Mesothelial cell of epicardium (in vitro differentiated cells): ENCODE measurements around the gene STAT1. TPM values are rescaled to one million over a fixed set of nuclear protein-coding genes. Genes with fewer than 3 reads are reported as not detected.

ENCODE experiments used
- DNase-seq, 2 experiments: peaks; one replicate each; pipeline ENCODE4 v3.0.0; 2021; ENCODE audit warnings: low spot score in 2 of 2; ENCODE audit not compliant: unreplicated experiment in 2 of 2
- H3K27ac Mint-ChIP-seq: 2 replicates; pipeline ENCODE4 v1.8.0; 2021; ENCODE audit warnings: mixed read lengths
- H3K27me3 Mint-ChIP-seq: 2 replicates; pipeline ENCODE4 v1.8.0; 2021; ENCODE audit warnings: low read depth, mixed read lengths
- H3K36me3 Mint-ChIP-seq: 2 replicates; pipeline ENCODE4 v1.8.0; 2021; ENCODE audit warnings: mixed read lengths
- H3K4me1 Mint-ChIP-seq: 2 replicates; pipeline ENCODE4 v1.8.0; 2021; ENCODE audit warnings: mixed read lengths
- H3K4me3 Mint-ChIP-seq: 2 replicates; pipeline ENCODE4 v1.8.0; 2021; ENCODE audit warnings: mild to moderate bottlenecking, moderate library complexity, mixed read lengths
- H3K9me3 Mint-ChIP-seq: 2 replicates; pipeline ENCODE4 v1.8.0; 2021; ENCODE audit warnings: mixed read lengths
- CTCF ChIP-seq: fragments of 200-600 bp; sonication (generic); IDR thresholded peaks from one replicate; pipeline ENCODE4 v1.5.0; 2021; ENCODE audit warnings: antibody characterized with exemption; ENCODE audit not compliant: unreplicated experiment
- total RNA-seq: library from RNA; stranded (reverse); gene quantifications from 3 replicates; pipeline ENCODE4 v1.2.1, GENCODE V29; 2021

The STAT1 gene
- total RNA-seq, 1 donor from 2014 or later = 106 TPM

DNA sequence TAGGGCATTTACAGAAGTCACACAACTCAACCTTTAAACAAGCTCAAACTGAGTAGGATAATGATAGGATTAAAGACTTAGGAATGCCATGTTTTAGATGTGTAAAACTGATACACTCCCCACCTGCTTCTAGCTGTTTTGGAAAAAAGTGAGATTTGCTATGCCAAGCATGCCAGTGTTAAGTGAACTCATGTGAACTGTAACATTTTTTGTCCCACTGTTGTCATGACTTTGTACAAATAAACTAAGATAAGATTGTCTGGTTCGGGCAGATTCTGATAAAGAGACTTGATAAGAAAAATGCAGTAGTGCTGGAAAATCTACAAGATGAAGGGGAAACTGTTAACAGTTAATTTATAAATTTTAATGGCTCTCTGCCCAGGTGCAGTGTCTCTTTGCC is 66.8 kb downstream of the STAT1 start:
- H3K4me3 Mint-ChIP-seq = no peak overlapping the region
- TF ChIP-seq CTCF = no peak
- DNase-seq = no peak
- no peaks in the 10 kb centered on the region for H3K36me3 Mint-ChIP-seq
- no peak overlapping the region for H3K27ac Mint-ChIP-seq
- H3K9me3 Mint-ChIP-seq = no peaks in the 10 kb centered on the region
- H3K4me1 Mint-ChIP-seq = peaks cover 30% of the 10 kb centered on the region
- H3K27me3 Mint-ChIP-seq = no peaks in the 10 kb centered on the region

DNA sequence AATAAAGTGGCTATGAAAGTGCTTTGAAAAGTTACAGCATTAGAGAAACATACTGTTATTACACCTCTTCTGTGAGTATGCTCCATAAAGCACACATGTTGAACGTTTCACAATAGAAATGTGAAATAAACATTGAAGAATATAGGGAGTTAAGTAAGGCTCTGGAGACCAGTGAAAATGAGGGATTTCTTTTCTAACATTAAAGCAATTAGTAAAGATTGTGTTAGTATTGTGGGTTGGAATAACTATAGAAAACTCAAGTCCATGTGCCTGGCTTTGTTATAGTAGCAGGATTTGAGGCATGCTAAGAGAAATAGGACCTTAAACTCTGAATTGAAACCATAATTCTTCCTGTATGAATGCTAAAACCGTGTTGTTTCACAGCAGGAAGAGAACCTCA is 70.3 kb downstream of the STAT1 start:
- Mint-ChIP-seq H3K36me3 (no peaks in the 10 kb centered on the region), H3K27me3 (no peaks in the 10 kb centered on the region), H3K27ac (no peak overlapping the region), H3K4me1 (peaks cover 43% of the 10 kb centered on the region), H3K4me3 (no peak overlapping the region), H3K9me3 (no peaks in the 10 kb centered on the region)
- DNase-seq = no peak
- TF ChIP-seq CTCF = no peak

DNA sequence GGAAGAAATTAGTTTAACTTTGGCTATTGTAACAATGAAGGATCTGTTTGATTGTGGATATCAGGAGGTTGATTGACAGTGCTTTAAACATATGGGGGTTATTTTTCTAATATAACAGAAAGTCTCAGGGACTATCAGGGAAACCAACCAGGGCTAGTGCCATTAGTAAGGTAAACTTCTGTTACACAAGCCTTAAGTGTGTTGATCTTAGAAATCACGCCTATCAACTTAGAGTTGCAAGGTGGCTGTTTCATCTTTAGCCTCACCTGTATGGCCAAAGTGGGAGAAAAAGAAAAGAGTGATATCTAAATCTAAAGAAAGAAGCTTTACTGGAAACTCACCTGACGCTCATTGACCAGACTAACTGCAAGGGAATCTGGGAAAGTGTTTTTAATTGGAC is 71.3 kb downstream of the STAT1 start:
- H3K36me3 Mint-ChIP-seq = no peaks in the 10 kb centered on the region
- no peak for DNase-seq
- no peak overlapping the region for H3K27ac Mint-ChIP-seq
- TF ChIP-seq CTCF = no peak
- H3K9me3 Mint-ChIP-seq = no peaks in the 10 kb centered on the region
- no peak overlapping the region for H3K4me3 Mint-ChIP-seq
- H3K27me3 Mint-ChIP-seq = no peaks in the 10 kb centered on the region
- H3K4me1 Mint-ChIP-seq = peaks cover 40% of the 10 kb centered on the region

- Mint-ChIP-seq H3K4me3 (no peak overlapping the region), H3K9me3 (no peaks in the 10 kb centered on the region), H3K4me1 (peaks cover 31% of the 10 kb centered on the region), H3K27ac (no peak overlapping the region), H3K27me3 (no peaks in the 10 kb centered on the region), H3K36me3 (peaks cover 1% of the 10 kb centered on the region)
- no peak for TF ChIP-seq CTCF
- no peak for DNase-seq
Measured at GRCh38 chr2:190941571-190941970, 72.4 kb downstream of the STAT1 start.

GRCh38 chr2:190940454-190940853 is 73.5 kb downstream of the STAT1 start:
- no peak for TF ChIP-seq CTCF
- Mint-ChIP-seq H3K9me3 (no peaks in the 10 kb centered on the region), H3K27ac (no peak overlapping the region), H3K27me3 (no peaks in the 10 kb centered on the region), H3K4me1 (peaks cover 24% of the 10 kb centered on the region), H3K4me3 (no peak overlapping the region), H3K36me3 (peaks cover 1% of the 10 kb centered on the region)
- no peak for DNase-seq

DNA sequence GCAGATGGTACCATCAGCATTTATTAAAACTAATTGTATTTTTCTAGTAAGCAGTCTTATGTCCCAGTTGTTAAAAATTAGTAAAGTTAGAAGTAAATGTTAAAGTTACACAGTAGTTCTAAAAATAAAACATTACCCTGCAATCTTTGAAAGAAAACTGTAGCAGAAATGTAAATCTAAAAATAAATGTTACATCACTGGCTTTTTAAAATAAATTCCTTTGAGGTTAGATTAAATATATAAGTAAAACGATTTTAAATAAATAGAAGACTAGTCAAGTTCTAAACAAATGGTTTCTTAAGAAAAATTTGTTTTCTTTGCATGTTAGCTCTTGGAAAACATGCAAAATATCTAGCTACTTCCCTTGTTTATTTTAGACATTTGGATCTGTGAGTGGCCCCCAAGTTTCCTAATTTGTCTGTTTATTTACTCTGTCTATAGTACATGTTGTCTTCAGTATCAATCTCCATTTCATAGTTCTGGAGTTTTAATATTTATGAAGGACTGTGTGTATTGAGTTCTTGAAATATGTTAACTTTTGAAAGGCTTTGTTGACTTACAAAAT is 75.1 kb downstream of the STAT1 start:
- TF ChIP-seq CTCF = no peak
- Mint-ChIP-seq H3K27ac (peak overlapping the region; percentile 33), H3K36me3 (peaks cover 4% of the 10 kb centered on the region), H3K4me1 (peaks cover 19% of the 10 kb centered on the region), H3K27me3 (no peaks in the 10 kb centered on the region), H3K9me3 (no peaks in the 10 kb centered on the region), H3K4me3 (no peak overlapping the region)
- DNase-seq = no peak
